ENCODE measurements around the gene RRAGD.

RRAGD gene

GRCh38 chr6:89412071-89413005 is at the start of gene RRAGD:
Gene RRAGD, minus strand, starts transcription at chr6:89412273. Its CDS starts 280 bp downstream, at chr6:89411993.
- Histone ChIP-seq H4K20me1 (ENCODE audit: insufficient read depth, low read length, poor library complexity, severe bottlenecking) (peaks cover 14% of the 10 kb centered on the region), H3F3A (ENCODE audit: low read depth) (no peaks in the 10 kb centered on the region), H3K36me3 (ENCODE audit: insufficient read depth, low read length) (no peaks in the 10 kb centered on the region), H3K4me3 (ENCODE audit: low read length, poor library complexity, severe bottlenecking) (peak within 1 kb of the TSS; percentile 84), H2AFZ (ENCODE audit: low read length) (peak within 1 kb of the TSS; percentile 93), H3K9me2 (replicated peaks; ENCODE audit: low read depth, low read length) (no peaks in the 10 kb centered on the region), H3K9me3 (ENCODE audit: insufficient read depth, low read depth, low read length) (no peaks in the 10 kb centered on the region), H3K4me1 (ENCODE audit: insufficient read depth, low read length, poor library complexity, severe bottlenecking) (peaks cover 44% of the 10 kb centered on the region), H3K4me2 (ENCODE audit: low read depth, low read length, poor library complexity, severe bottlenecking) (peak within 1 kb of the TSS; percentile 85), H3K9ac (ENCODE audit: low read depth, low read length, poor library complexity, severe bottlenecking) (peak within 1 kb of the TSS; percentile 88), H3K79me2 (ENCODE audit: insufficient read depth, low read length) (peaks cover 55% of the 10 kb centered on the region), H3K27me3 (ENCODE audit: insufficient read depth, low read length, poor library complexity, severe bottlenecking) (no peaks in the 10 kb centered on the region)
- TF ChIP-seq CTCF (conservative IDR thresholded peaks at IDR 0.05; ENCODE audit: low read length) (no peak; the same call in 1 of the 2 replicates), EZH2phosphoT487 (IDR thresholded peaks at IDR 0.05; ENCODE audit: borderline replicate concordance) (no peak)

- Histone ChIP-seq H3K9me3 (ENCODE audit: insufficient read depth, low read depth, low read length) (no peaks in the 10 kb centered on the region), H3K36me3 (ENCODE audit: insufficient read depth, low read length) (no peaks in the 10 kb centered on the region), H3K9me2 (replicated peaks; ENCODE audit: low read depth, low read length) (no peaks in the 10 kb centered on the region), H3F3A (ENCODE audit: low read depth) (no peaks in the 10 kb centered on the region), H2AFZ (ENCODE audit: low read length) (no peak overlapping the region), H3K79me2 (ENCODE audit: insufficient read depth, low read length) (no peaks in the 10 kb centered on the region), H4K20me1 (ENCODE audit: insufficient read depth, low read length, poor library complexity, severe bottlenecking) (no peaks in the 10 kb centered on the region), H3K27me3 (ENCODE audit: insufficient read depth, low read length, poor library complexity, severe bottlenecking) (no peaks in the 10 kb centered on the region), H3K4me3 (ENCODE audit: low read length, poor library complexity, severe bottlenecking) (no peak overlapping the region), H3K4me1 (ENCODE audit: insufficient read depth, low read length, poor library complexity, severe bottlenecking) (no peaks in the 10 kb centered on the region), H3K9ac (ENCODE audit: low read depth, low read length, poor library complexity, severe bottlenecking) (no peak overlapping the region), H3K4me2 (ENCODE audit: low read depth, low read length, poor library complexity, severe bottlenecking) (no peak overlapping the region)
- TF ChIP-seq CTCF (conservative IDR thresholded peaks at IDR 0.05; ENCODE audit: low read length): no peak
- TF ChIP-seq EZH2phosphoT487 (IDR thresholded peaks at IDR 0.05; ENCODE audit: borderline replicate concordance): no peak
Observed at GRCh38 chr6:89460713-89461112, 48.6 kb upstream of the RRAGD start.

- Histone ChIP-seq H3K9me3 (ENCODE audit: insufficient read depth, low read depth, low read length) (no peaks in the 10 kb centered on the region), H3K36me3 (ENCODE audit: insufficient read depth, low read length) (no peaks in the 10 kb centered on the region), H4K20me1 (ENCODE audit: insufficient read depth, low read length, poor library complexity, severe bottlenecking) (no peaks in the 10 kb centered on the region), H3K4me2 (ENCODE audit: low read depth, low read length, poor library complexity, severe bottlenecking) (no peak overlapping the region), H3K9me2 (replicated peaks; ENCODE audit: low read depth, low read length) (no peaks in the 10 kb centered on the region), H3K79me2 (ENCODE audit: insufficient read depth, low read length) (no peaks in the 10 kb centered on the region), H3F3A (ENCODE audit: low read depth) (no peaks in the 10 kb centered on the region), H3K9ac (ENCODE audit: low read depth, low read length, poor library complexity, severe bottlenecking) (no peak overlapping the region), H3K4me1 (ENCODE audit: insufficient read depth, low read length, poor library complexity, severe bottlenecking) (no peaks in the 10 kb centered on the region), H3K27me3 (ENCODE audit: insufficient read depth, low read length, poor library complexity, severe bottlenecking) (no peaks in the 10 kb centered on the region), H3K4me3 (ENCODE audit: low read length, poor library complexity, severe bottlenecking) (no peak overlapping the region), H2AFZ (ENCODE audit: low read length) (no peak overlapping the region)
- no peak for TF ChIP-seq EZH2phosphoT487 (IDR thresholded peaks at IDR 0.05; ENCODE audit: borderline replicate concordance)
- TF ChIP-seq CTCF (conservative IDR thresholded peaks at IDR 0.05; ENCODE audit: low read length): no peak
Observed at GRCh38 chr6:89459501-89459900, 47.4 kb upstream of the RRAGD start.
